Measurements from ENCODE around the gene MAP3K5. TPM values are rescaled to one million over a fixed set of nuclear protein-coding genes. Genes with fewer than 3 reads are reported as not detected.

The MAP3K5 gene
- total and polyA plus RNA-seq, 9 of the 15 experiments (the other 6 are each of a cell fraction or from before 2014, with no cell fraction given) = 2.2 to 13.0 (median 9.9) TPM

DNA sequence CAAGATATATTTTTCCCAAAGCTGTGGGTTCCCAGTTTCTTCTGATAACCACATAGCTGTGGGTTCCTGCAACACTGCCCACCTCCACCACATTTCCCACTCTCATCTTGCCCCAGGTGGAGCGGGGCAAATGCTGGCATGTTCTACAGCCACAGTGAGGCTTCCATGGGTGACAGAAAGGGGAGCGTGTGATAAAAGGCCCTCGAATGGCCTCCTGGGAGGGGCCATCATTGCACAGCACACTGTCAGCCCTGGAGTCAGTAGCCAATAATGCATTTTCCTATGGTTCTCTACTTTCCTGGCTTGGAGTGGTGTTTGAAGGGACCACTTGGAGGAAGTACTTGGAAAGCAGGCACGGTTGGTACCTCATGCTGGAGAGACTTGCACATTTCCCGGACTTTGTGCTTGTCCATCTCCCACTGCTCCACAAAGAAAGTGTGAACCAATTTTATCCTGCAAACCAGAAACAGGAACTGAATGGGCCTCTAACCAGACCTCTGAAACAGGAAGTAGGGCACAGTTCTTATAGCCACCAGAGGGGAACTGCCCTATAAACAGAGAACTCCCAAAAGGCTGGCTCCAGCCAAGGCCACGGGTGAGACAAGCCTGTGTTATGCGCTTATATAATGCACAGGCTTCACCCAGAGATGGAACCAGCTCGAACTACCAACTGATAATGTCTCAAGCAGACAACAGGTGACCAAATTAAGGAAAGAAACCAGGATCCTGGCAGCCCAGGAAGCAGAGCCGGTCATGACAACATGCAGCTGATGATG is 8.6 kb downstream of the MAP3K5 start (continued):
- TF ChIP-seq ZNF512 (tag; IDR thresholded peaks at IDR 0.05) (no peak), BMI1 (IDR thresholded peaks at IDR 0.05; ENCODE audit: low read length) (no peak), ZNF589 (CRISPR knock-in tag; IDR thresholded peaks at IDR 0.05; ENCODE audit: low read depth) (peak; percentile 87), HNRNPL (IDR thresholded peaks at IDR 0.05; ENCODE audit: low read depth, low read length) (no peak), SIN3A (IDR thresholded peaks at IDR 0.05; ENCODE audit: borderline replicate concordance in 2 of 2, control insufficient read depth in 1 of 2, low read depth in 2 of 2, low read length in 2 of 2) (no peak), ZNF316 (IDR thresholded peaks at IDR 0.05) (no peak), MYC (IDR thresholded peaks at IDR 0.05; ENCODE audit: low read depth, low read length) (no peak), MYC (CRISPR knock-in tag; IDR thresholded peaks at IDR 0.05; ENCODE audit: borderline replicate concordance, low read depth) (no peak), CHD7 (IDR thresholded peaks at IDR 0.05; ENCODE audit: low read depth, low read length) (no peak), ZNF274 (IDR thresholded peaks at IDR 0.05; ENCODE audit: borderline replicate concordance, low read depth, low read length) (no peak), L3MBTL2 (IDR thresholded peaks at IDR 0.05) (0 out of 2 replicates have a peak, but pooled peaks have one; percentile 31), ZNF79 (CRISPR knock-in tag; IDR thresholded peaks at IDR 0.05; ENCODE audit: low read depth) (no peak)
- TF ChIP-seq, protein P1, sequence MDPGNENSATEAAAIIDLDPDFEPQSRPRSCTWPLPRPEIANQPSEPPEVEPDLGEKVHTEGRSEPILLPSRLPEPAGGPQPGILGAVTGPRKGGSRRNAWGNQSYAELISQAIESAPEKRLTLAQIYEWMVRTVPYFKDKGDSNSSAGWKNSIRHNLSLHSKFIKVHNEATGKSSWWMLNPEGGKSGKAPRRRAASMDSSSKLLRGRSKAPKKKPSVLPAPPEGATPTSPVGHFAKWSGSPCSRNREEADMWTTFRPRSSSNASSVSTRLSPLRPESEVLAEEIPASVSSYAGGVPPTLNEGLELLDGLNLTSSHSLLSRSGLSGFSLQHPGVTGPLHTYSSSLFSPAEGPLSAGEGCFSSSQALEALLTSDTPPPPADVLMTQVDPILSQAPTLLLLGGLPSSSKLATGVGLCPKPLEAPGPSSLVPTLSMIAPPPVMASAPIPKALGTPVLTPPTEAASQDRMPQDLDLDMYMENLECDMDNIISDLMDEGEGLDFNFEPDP (CRISPR knock-in tag; IDR thresholded peaks at IDR 0.05) = no peak
